HG02870 (cell line): Measurements from ENCODE around the gene PCDHA8.
"Not testable (repeated sequence)": the region's sequence is repeated elsewhere in the genome, so short reads cannot be mapped to it uniquely, and the experiment has no call there.

Experiments used
- ATAC-seq: cut with Tn5 transposase; IDR thresholded peaks from one replicate; pipeline ENCODE4 v1.9.1; 2021; ENCODE audit warnings: mild to moderate bottlenecking, moderate library complexity; ENCODE audit not compliant: unreplicated experiment

PCDHA8 gene

GRCh38 chr5:140840978-140841962 is at the start of gene PCDHA8:
Gene PCDHA8, plus strand, starts transcription at chr5:140841187. Its CDS starts 135 bp downstream, at chr5:140841322.
- no peak for ATAC-seq

- ATAC-seq = no peak
These were observed 46.3 kb upstream of the PCDHA8 start, which contains the start of gene PCDHA2 for GRCh38 chr5:140794595-140795258. Gene PCDHA2, plus strand, starts transcription at chr5:140794852.

- no peak for ATAC-seq
These were observed 45.7 kb upstream of the PCDHA8 start for GRCh38 chr5:140795259-140795641.

- not testable (repeated sequence) for ATAC-seq
These were observed 44.8 kb upstream of the PCDHA8 start for GRCh38 chr5:140796072-140796717.

GRCh38 chr5:140796718-140797095 is 44.3 kb upstream of the PCDHA8 start:
- no peak for ATAC-seq

GRCh38 chr5:140800816-140801493 is 40.0 kb upstream of the PCDHA8 start, which contains the start of gene PCDHA3:
Gene PCDHA3, plus strand, starts transcription at chr5:140801057.
- no peak for ATAC-seq

- no peak for ATAC-seq
These were observed 39.5 kb upstream of the PCDHA8 start for GRCh38 chr5:140801494-140801841.

- not testable (repeated sequence) for ATAC-seq
These were observed 38.6 kb upstream of the PCDHA8 start for GRCh38 chr5:140802381-140802780.

- no peak for ATAC-seq
These were observed 38.2 kb upstream of the PCDHA8 start for GRCh38 chr5:140802781-140803271.

- no peak for ATAC-seq
These were observed 33.9 kb upstream of the PCDHA8 start, which contains the start of gene PCDHA4 for GRCh38 chr5:140806834-140807775. Gene PCDHA4, plus strand, starts transcription at chr5:140807068.

GRCh38 chr5:140808241-140808888 is 32.6 kb upstream of the PCDHA8 start:
- ATAC-seq = not testable (repeated sequence)

GRCh38 chr5:140808889-140809291 is 32.1 kb upstream of the PCDHA8 start:
- ATAC-seq = no peak

GRCh38 chr5:140821375-140822280 is 19.4 kb upstream of the PCDHA8 start, which contains the start of gene PCDHA5:
Gene PCDHA5, plus strand, starts transcription at chr5:140821613.
- no peak for ATAC-seq

- no peak for ATAC-seq
These were observed 18.7 kb upstream of the PCDHA8 start for GRCh38 chr5:140822281-140822629.

- not testable (repeated sequence) for ATAC-seq
These were observed 18.0 kb upstream of the PCDHA8 start for GRCh38 chr5:140822969-140823368.

GRCh38 chr5:140823475-140823874 is 17.5 kb upstream of the PCDHA8 start:
- no peak for ATAC-seq

- no peak for ATAC-seq
These were observed 13.2 kb upstream of the PCDHA8 start, which contains the start of gene PCDHA6 for GRCh38 chr5:140827704-140828361. Gene PCDHA6, plus strand, starts transcription at chr5:140827960. Its CDS starts 132 bp downstream, at chr5:140828092.
